Gastrocnemius medialis (tissue), 4 donors: ENCODE results near the gene NCOA6.

Experiments used
- CTCF ChIP-seq, 5 experiments: fragments of 450-650 bp in 3 of 5; fragments of 200-600 bp in 2 of 5; sonication (generic) in 2 of 5; IDR thresholded peaks in 4 of 5; conservative IDR thresholded peaks in 1 of 5; 1 replicate in 4 of 5; 2 replicates in 1 of 5; pipeline ENCODE4 v1.5.1; 2016 to 2019; ENCODE audit warnings: antibody characterized with exemption in 5 of 5, mild to moderate bottlenecking in 3 of 5, moderate library complexity in 3 of 5
- POLR2A ChIP-seq, 2 donors: fragments of 450-650 bp; IDR thresholded peaks; one replicate each; pipeline ENCODE4 v1.6.1; 2017; ENCODE audit warnings: antibody characterized with exemption in 2 of 2, mild to moderate bottlenecking in 2 of 2, moderate library complexity in 2 of 2

GRCh38 chr20:34820805-34821578, 4.5 kb downstream of the NCOA6 start:
- TF ChIP-seq CTCF (IDR thresholded peaks at IDR 0.05 in 4 of 5, conservative IDR thresholded peaks at IDR 0.05 in 1 of 5) (no peak), POLR2A (IDR thresholded peaks at IDR 0.05) (no peak)
